ENCODE data around the gene LAMA1.

DNA sequence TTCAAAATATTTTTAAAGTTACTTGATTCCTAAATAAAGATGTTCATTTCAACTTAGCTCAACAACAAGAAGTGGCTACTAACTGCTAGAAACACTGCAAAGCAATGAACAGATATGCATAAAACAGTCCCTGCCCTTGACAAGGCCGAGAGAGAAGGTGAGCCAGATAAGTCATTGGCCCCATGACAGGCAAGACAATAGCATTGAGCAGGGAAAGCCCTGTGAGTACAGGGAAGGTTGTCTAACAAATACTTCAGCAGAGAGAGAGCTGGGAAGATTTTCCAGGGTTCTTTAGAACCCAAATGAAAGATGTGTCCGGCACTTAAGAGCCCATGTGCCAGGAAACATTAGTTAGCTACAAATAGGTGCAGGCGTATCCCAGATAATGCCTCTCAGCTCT lies 4.7 kb downstream of the LAMA1 start:
- no peak for TF ChIP-seq CTCF (IDR thresholded peaks at IDR 0.05 in 2 of 3, conservative IDR thresholded peaks at IDR 0.05 in 1 of 3; ENCODE audit: control insufficient read depth in 2 of 3, extremely low read depth in 1 of 3, insufficient read depth in 1 of 3, low read depth in 3 of 3, low read length in 3 of 3)
- no peak for TF ChIP-seq ATF7 (IDR thresholded peaks at IDR 0.05; ENCODE audit: low read depth)
- TF ChIP-seq, protein P1, sequence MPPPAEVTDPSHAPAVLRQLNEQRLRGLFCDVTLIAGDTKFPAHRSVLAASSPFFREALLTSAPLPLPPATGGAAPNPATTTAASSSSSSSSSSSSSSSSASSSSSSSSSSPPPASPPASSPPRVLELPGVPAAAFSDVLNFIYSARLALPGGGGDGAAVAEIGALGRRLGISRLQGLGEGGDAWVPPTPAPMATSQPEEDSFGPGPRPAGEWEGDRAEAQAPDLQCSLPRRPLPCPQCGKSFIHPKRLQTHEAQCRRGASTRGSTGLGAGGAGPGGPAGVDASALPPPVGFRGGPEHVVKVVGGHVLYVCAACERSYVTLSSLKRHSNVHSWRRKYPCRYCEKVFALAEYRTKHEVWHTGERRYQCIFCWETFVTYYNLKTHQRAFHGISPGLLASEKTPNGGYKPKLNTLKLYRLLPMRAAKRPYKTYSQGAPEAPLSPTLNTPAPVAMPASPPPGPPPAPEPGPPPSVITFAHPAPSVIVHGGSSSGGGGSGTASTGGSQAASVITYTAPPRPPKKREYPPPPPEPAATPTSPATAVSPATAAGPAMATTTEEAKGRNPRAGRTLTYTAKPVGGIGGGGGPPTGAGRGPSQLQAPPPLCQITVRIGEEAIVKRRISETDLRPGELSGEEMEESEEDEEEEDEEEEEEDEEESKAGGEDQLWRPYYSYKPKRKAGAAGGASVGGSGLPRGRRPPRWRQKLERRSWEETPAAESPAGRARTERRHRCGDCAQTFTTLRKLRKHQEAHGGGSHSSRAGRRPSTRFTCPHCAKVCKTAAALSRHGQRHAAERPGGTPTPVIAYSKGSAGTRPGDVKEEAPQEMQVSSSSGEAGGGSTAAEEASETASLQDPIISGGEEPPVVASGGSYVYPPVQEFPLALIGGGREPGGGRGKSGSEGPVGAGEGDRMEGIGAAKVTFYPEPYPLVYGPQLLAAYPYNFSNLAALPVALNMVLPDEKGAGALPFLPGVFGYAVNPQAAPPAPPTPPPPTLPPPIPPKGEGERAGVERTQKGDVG (CRISPR knock-in tag; IDR thresholded peaks at IDR 0.05): no peak
- no peak for TF ChIP-seq MXI1 (IDR thresholded peaks at IDR 0.05; ENCODE audit: low read depth, low read length)
- no peak for TF ChIP-seq POLR2AphosphoS5 (IDR thresholded peaks at IDR 0.05; ENCODE audit: low read length)
- no peak for TF ChIP-seq PBX3 (IDR thresholded peaks at IDR 0.05; ENCODE audit: insufficient replicate concordance, low read depth, low read length)
- no peak for TF ChIP-seq CBX5 (IDR thresholded peaks at IDR 0.05; ENCODE audit: low read depth)
- TF ChIP-seq PAX5 (IDR thresholded peaks at IDR 0.05; ENCODE audit: borderline replicate concordance, low read depth, low read length): no peak

Measured in GM12878 (cell line).